ENCODE measurements around the gene GOLGA2.

- TF ChIP-seq CTCF (conservative IDR thresholded peaks at IDR 0.05; ENCODE audit: low read depth, low read length): no peak
- TF ChIP-seq EZH2 (IDR thresholded peaks at IDR 0.05; ENCODE audit: low read length, unreplicated experiment): no peak
These were observed 915 bp upstream of the GOLGA2 start for GRCh38 chr9:128276574-128277270.

All from PC-3 (cell line).